GM12878 (cell line): ENCODE results near the gene TLE3. TPM values are rescaled to one million over a fixed set of nuclear protein-coding genes. Genes with fewer than 3 reads are reported as not detected.

Experiments
- ATAC-seq: fragments of 200-7000 bp; cut with Tn5 transposase; 3 replicates; pipeline ENCODE4 v1.9.1; 2020; ENCODE audit warnings: mild to moderate bottlenecking, moderate library complexity
- BruUV-seq: library from RNA; stranded (reverse); fragments of 400-500 nt; replicated peaks from 2 replicates; lab custom pipeline; 2021; lab: Mats Ljungman, UMichigan
- CTCF ChIA-PET: fragments of 300-600 bp; sonication (Branson Sonifier 250); formaldehyde crosslinking; extraction: SDS; loops from one replicate; lab custom pipeline; 2021; ENCODE audit warnings: inconsistent platforms; lab: Yijun Ruan, JAX
- POLR2A ChIA-PET: fragments of 350-600 bp; formaldehyde crosslinking; extraction: SDS; loops from one replicate; lab custom pipeline; 2021; ENCODE audit warnings: inconsistent platforms; lab: Charles Lee
- RAD21 ChIA-PET: fragments of 300-600 bp; sonication (Branson Sonifier 250); formaldehyde crosslinking; loops from one replicate; lab custom pipeline; 2023; ENCODE audit warnings: antibody characterized with exemption; ENCODE audit not compliant: unreplicated experiment; lab: Charles Lee
- SMC1A ChIA-PET: fragments of 300-600 bp; sonication (Branson Sonifier 250); formaldehyde crosslinking; loops from one replicate; lab custom pipeline; 2023; ENCODE audit not compliant: unreplicated experiment, uncharacterized antibody; lab: Charles Lee
- DNase-seq: peaks from one replicate; pipeline ENCODE4 v3.0.0-alpha.2; 2011; ENCODE audit warnings: low read depth, low spot score
- FAIRE-seq: peaks from 3 replicates; lab custom pipeline; 2011; peaks lifted over from hg19 to GRCh38; lab: Jason Lieb, UNC
- H2AFZ ChIP-seq: 2 replicates; pipeline ENCODE4 v1.6.0; 2011; ENCODE audit warnings: low read depth, low read length, control low read depth; ENCODE audit not compliant: control insufficient read depth
- H3K27ac ChIP-seq: 2 replicates; pipeline ENCODE4 v1.5.1; 2011; ENCODE audit warnings: control low read depth; ENCODE audit not compliant: control insufficient read depth, insufficient read depth
- H3K27me3 ChIP-seq, 2 experiments: replicated peaks in 1 of 2; 2 replicates each; pipeline versions ENCODE4 v1.6.0 to v1.6.1; 2011; ENCODE audit warnings: low read length in 1 of 2; ENCODE audit not compliant: control insufficient read depth in 2 of 2, insufficient read depth in 2 of 2
- H3K36me3 ChIP-seq, 2 experiments: 2 replicates each; pipeline ENCODE4 v1.5.1; 2011; ENCODE audit warnings: low read length in 1 of 2; ENCODE audit not compliant: control insufficient read depth in 2 of 2, insufficient read depth in 2 of 2
- H3K4me1 ChIP-seq: 2 replicates; pipeline ENCODE4 v1.6.1; 2011; ENCODE audit warnings: mild to moderate bottlenecking, low read length, moderate library complexity, mixed read lengths; ENCODE audit not compliant: control insufficient read depth, insufficient read depth
- H3K4me2 ChIP-seq: 2 replicates; pipeline ENCODE4 v1.6.0; 2011; ENCODE audit warnings: control low read depth; ENCODE audit not compliant: control insufficient read depth, insufficient read depth
- H3K4me3 ChIP-seq: fragments of 200-600 bp; sonication (generic); 2 replicates; pipeline ENCODE4 v1.5.1; 2016
- H3K79me2 ChIP-seq: 2 replicates; pipeline ENCODE4 v1.6.0; 2011; ENCODE audit warnings: low read length; ENCODE audit not compliant: control insufficient read depth, insufficient read depth
- H3K9ac ChIP-seq: 2 replicates; pipeline ENCODE4 v1.8.0; 2011; ENCODE audit warnings: low read length, control low read depth, mixed read lengths; ENCODE audit not compliant: control insufficient read depth, insufficient read depth
- H3K9me3 ChIP-seq: replicated peaks from 3 replicates; pipeline ENCODE4 v1.5.1; 2011; ENCODE audit warnings: mild to moderate bottlenecking, low read length; ENCODE audit not compliant: control insufficient read depth, insufficient read depth
- H4K20me1 ChIP-seq: 2 replicates; pipeline ENCODE4 v1.6.0; 2011; ENCODE audit not compliant: control insufficient read depth, insufficient read depth
- BHLHE40 ChIP-seq, 2 experiments: fragments of 450-650 bp in 1 of 2; IDR thresholded peaks; 2 replicates each; pipeline ENCODE4 v1.6.1; 2011 to 2017; ENCODE audit warnings: low read depth in 2 of 2, borderline replicate concordance in 1 of 2, improper control_type of control experiment in 1 of 2, low read length in 1 of 2, mild to moderate bottlenecking in 1 of 2
- BRCA1 ChIP-seq: IDR thresholded peaks from 2 replicates; pipeline ENCODE4 v1.6.1; 2011; ENCODE audit warnings: low read depth, low read length, improper control_type of control experiment
- EGR1 ChIP-seq, 2 experiments: IDR thresholded peaks; 1 replicate in 1 of 2; 2 replicates in 1 of 2; pipeline ENCODE4 v1.6.1; 2011 to 2012; ENCODE audit warnings: low read depth in 2 of 2, low read length in 2 of 2, borderline replicate concordance in 1 of 2, mild to moderate bottlenecking in 1 of 2, moderate library complexity in 1 of 2
- HSF1 ChIP-seq: fragments of 150-350 bp; IDR thresholded peaks from 2 replicates; pipeline ENCODE4 v1.6.1; 2014; ENCODE audit warnings: mild to moderate bottlenecking, low read depth, low read length
- KDM1A ChIP-seq: fragments of 200-600 bp; sonication (generic); IDR thresholded peaks from 2 replicates; pipeline ENCODE4 v1.6.1; 2016; ENCODE audit warnings: borderline replicate concordance
- MAX ChIP-seq: IDR thresholded peaks from 2 replicates; pipeline ENCODE4 v1.6.1; 2012; ENCODE audit warnings: low read depth, low read length, improper control_type of control experiment
- NR2C2 ChIP-seq: IDR thresholded peaks from 2 replicates; pipeline ENCODE4 v1.6.1; 2011; ENCODE audit warnings: borderline replicate concordance, low read depth; ENCODE audit not compliant: control insufficient read depth, insufficient read length
- POLR2AphosphoS2 ChIP-seq: IDR thresholded peaks from 2 replicates; pipeline ENCODE4 v1.6.1; 2011; ENCODE audit warnings: low read depth, mild to moderate bottlenecking, low read length, improper control_type of control experiment, moderate library complexity
- SUZ12 ChIP-seq: fragments of 200-600 bp; sonication (generic); IDR thresholded peaks from one replicate; pipeline ENCODE4 v1.6.1; 2018; ENCODE audit warnings: antibody characterized with exemption, mild to moderate bottlenecking; ENCODE audit not compliant: unreplicated experiment
- ZBED1 ChIP-seq: IDR thresholded peaks from 2 replicates; pipeline ENCODE4 v1.6.1; 2016; ENCODE audit warnings: borderline replicate concordance
- ZNF622 ChIP-seq: fragments of 450-650 bp; IDR thresholded peaks from 2 replicates; pipeline ENCODE4 v1.6.1; 2017; ENCODE audit warnings: mild to moderate bottlenecking, inconsistent platforms
- WGBS: methylation state at CpG from one replicate; pipeline ENCODE4 v1.1.6; 2016; ENCODE audit warnings: low lambda C conversion rate; ENCODE audit not compliant: insufficient replicate concordance, insufficient coverage; ENCODE audit errors: missing lambda C conversion rate; 5-methylcytosine and 5-hydroxymethylcytosine counted together
- in situ Hi-C: fragments of 300-500 bp; cut with MboI; formaldehyde crosslinking; loops from 9 replicates; pipeline ENCODE4 v1.14.3; 2018; ENCODE audit warnings: mixed read lengths
- intact Hi-C: fragments of 100-400 bp; cut with micrococcal nuclease; formaldehyde crosslinking; loops from one replicate; pipeline ENCODE4 v1.14.2; 2022; ENCODE audit not compliant: unreplicated experiment
- polyA plus RNA-seq, 11 experiments: library from polyadenylated mRNA; depleted of rRNA in 4 of 11; unstranded in 6 of 11; stranded (reverse) in 5 of 11; fragments of >200 nt; fragmentation: Nextera tagmentation in 4 of 11; fragmentation: Illumina TruSeq in 1 of 11; extraction: Ambion mirVana in 4 of 11; extraction: Trizol in 1 of 11; gene quantifications; 1 replicate in 1 of 11; 2 replicates in 10 of 11; pipeline versions ENCODE4 v1.2.1 to v1.2.3, GENCODE V29; 2011 to 2016; ENCODE audit warnings: inconsistent platforms in 2 of 11, missing spikeins in 2 of 11, low read depth in 1 of 11
- total RNA-seq, 4 experiments: library from RNA; depleted of rRNA in 3 of 4; stranded (reverse); fragments of >200 nt in 3 of 4; fragmentation: Illumina TruSeq in 1 of 4; extraction: Trizol in 1 of 4; gene quantifications; 2 replicates each; pipeline versions ENCODE4 v1.2.1 to v1.2.3, GENCODE V29; 2013 to 2021
- TF ChIP-seq, protein P1 (sequence below): fragments of 450-650 bp; IDR thresholded peaks from 2 replicates; pipeline ENCODE4 v1.6.1; 2017; ENCODE audit warnings: mild to moderate bottlenecking, low read depth, inconsistent platforms; ENCODE audit not compliant: poor library complexity, severe bottlenecking
- TF ChIP-seq, protein P2 (sequence below): IDR thresholded peaks from 2 replicates; pipeline ENCODE4 v1.6.1; 2012; ENCODE audit warnings: low read length, inconsistent platforms

TLE3 gene
- total and polyA plus RNA-seq, 10 of the 15 experiments (the other 5 are each of a cell fraction or from before 2014, with no cell fraction given), result 1.2 to 65.5 (median 9.7) TPM

GRCh38 chr15:70063980-70064379 is 33.7 kb downstream of the TLE3 start (continued):
- no peak for TF ChIP-seq EGR1 (IDR thresholded peaks at IDR 0.05; ENCODE audit: borderline replicate concordance in 1 of 2, low read depth in 2 of 2, low read length in 2 of 2)
- no peak for TF ChIP-seq MAX

DNA sequence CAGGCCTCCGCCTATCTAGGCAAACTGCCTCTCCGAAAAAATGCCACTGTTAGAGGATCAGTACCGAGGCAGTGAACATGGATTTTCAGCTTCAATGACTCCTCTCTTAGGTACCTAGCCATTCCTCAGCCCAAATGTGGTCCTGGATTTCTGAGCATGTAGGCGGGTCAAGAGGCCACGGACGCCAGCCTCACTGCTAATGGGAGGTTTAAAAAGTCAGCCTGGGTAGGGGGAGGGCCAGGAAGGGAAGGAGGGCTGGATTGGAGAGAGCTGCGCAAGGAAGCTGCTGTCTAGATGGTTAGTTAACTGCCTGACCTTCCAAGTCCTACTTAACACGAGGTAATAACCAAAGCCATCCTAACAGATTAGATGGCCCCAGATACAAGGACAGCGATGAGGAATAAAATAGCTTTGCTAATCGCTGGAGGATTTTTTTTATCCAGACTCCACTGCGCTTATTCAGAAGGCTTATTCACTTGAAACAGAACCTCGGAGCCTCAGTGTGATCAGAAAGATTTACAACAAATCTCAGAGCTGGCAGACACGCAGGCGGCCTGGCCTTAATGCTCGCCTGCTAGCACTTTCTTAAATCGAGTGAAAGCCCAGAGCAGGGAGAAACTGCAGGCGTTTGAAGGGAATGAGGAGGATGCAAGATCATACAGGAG is 34.3 kb downstream of the TLE3 start:
- H3K9me3 ChIP-seq, result no peaks in the 10 kb centered on the region
- CTCF ChIA-PET, result no interaction called here

More for the DNA sequence above, 34.3 kb downstream of the TLE3 start:
- H3K36me3 ChIP-seq, result peaks cover 39 to 47% of the 10 kb centered on the region in 2 experiments
- no peaks in the 10 kb centered on the region for H3K27me3 ChIP-seq
- DNase-seq (no peak), FAIRE-seq (no peak), ATAC-seq (no peak)
- intact Hi-C loops, result no loop called here
- no peak overlapping the region for H3K9ac ChIP-seq
- in situ Hi-C loops, result no loop called here
- BruUV-seq, result no TSS peak
- no peaks in the 10 kb centered on the region for H3K4me1 ChIP-seq
- H3K27ac ChIP-seq, result no peak overlapping the region
- H3K4me2 ChIP-seq, result no peak overlapping the region
- WGBS, result 90% methylated on average over 17 of the region's 17 CpGs
- POLR2A ChIA-PET, result interaction anchor here (0.6 to 1.5 kb wide), 2 partner anchors 13 to 61 kb away, joined by 3 to 9 read pairs; no protein-coding TSS in a partner anchor
- RAD21 ChIA-PET, result no interaction called here
- SMC1A ChIA-PET, result interaction anchor here (1.1 to 1.6 kb wide), 3 partner anchors 22 to 84 kb away, joined by 3 to 6 read pairs (median 4); no protein-coding TSS in a partner anchor
- TF ChIP-seq KDM1A (no peak), ZBED1 (no peak), ZNF622 (no peak), BHLHE40 (IDR thresholded peaks at IDR 0.05; ENCODE audit: borderline replicate concordance in 1 of 2, low read depth in 2 of 2, low read length in 1 of 2) (no peak), SUZ12 (no peak), BRCA1 (no peak), POLR2AphosphoS2 (no peak), NR2C2 (no peak), HSF1 (no peak)
- TF ChIP-seq, protein P1, sequence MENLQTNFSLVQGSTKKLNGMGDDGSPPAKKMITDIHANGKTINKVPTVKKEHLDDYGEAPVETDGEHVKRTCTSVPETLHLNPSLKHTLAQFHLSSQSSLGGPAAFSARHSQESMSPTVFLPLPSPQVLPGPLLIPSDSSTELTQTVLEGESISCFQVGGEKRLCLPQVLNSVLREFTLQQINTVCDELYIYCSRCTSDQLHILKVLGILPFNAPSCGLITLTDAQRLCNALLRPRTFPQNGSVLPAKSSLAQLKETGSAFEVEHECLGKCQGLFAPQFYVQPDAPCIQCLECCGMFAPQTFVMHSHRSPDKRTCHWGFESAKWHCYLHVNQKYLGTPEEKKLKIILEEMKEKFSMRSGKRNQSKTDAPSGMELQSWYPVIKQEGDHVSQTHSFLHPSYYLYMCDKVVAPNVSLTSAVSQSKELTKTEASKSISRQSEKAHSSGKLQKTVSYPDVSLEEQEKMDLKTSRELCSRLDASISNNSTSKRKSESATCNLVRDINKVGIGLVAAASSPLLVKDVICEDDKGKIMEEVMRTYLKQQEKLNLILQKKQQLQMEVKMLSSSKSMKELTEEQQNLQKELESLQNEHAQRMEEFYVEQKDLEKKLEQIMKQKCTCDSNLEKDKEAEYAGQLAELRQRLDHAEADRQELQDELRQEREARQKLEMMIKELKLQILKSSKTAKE, result no peak
- TF ChIP-seq, protein P2, sequence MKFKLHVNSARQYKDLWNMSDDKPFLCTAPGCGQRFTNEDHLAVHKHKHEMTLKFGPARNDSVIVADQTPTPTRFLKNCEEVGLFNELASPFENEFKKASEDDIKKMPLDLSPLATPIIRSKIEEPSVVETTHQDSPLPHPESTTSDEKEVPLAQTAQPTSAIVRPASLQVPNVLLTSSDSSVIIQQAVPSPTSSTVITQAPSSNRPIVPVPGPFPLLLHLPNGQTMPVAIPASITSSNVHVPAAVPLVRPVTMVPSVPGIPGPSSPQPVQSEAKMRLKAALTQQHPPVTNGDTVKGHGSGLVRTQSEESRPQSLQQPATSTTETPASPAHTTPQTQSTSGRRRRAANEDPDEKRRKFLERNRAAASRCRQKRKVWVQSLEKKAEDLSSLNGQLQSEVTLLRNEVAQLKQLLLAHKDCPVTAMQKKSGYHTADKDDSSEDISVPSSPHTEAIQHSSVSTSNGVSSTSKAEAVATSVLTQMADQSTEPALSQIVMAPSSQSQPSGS, result no peak
- no peaks in the 10 kb centered on the region; the same call in 1 of the 2 replicates for H4K20me1 ChIP-seq
- H3K4me3 ChIP-seq, result no peak overlapping the region
- H3K79me2 ChIP-seq, result no peaks in the 10 kb centered on the region
- H2AFZ ChIP-seq, result no peak overlapping the region
